SW480 (cell line): Measurements from ENCODE around the gene CDCA3.

Experiments used
- DNase-seq: peaks from one replicate; pipeline ENCODE4 v3.0.0-alpha.2; 2016; ENCODE audit warnings: low spot score

Gene CDCA3

DNA sequence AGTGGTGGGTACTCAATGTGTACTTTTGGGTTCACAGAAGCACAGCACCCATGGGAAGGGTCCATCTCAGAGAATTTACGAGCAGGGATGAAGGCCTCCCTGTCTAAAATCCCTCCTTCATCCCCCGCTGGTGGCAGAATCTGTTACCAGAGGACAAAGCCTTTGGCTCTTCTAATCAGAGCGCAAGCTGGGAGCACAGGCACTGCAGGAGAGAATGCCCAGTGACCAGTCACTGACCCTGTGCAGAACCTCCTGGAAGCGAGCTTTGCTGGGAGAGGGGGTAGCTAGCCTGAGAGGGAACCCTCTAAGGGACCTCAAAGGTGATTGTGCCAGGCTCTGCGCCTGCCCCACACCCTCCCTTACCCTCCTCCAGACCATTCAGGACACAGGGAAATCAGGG is 30.9 kb downstream of the CDCA3 start:
- DNase-seq, result no peak

- no peak for DNase-seq
These were observed 31.7 kb downstream of the CDCA3 start for GRCh38 chr12:6819106-6820030.

GRCh38 chr12:6818645-6819044 is 32.4 kb downstream of the CDCA3 start:
- DNase-seq, result no peak

- no peak for DNase-seq
These were observed 32.9 kb downstream of the CDCA3 start for GRCh38 chr12:6818222-6818621.

DNA sequence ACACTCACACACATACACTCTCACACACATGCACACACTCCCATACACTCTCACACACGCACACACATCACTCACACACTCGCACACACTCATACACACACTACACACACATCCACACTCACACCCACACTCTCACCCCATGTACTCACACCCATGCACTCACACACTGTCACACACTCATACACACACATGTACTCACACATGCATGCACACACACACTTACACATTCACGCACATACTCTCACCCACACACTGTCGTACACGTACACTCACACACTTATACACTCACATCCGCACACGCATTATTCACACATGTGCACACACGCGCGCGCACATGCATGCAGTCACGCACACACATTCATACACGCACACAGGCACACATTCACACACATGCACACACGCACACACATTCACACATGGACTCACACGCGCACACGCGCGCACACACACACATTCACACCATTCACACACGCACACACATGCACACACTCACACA is 33.4 kb downstream of the CDCA3 start:
- DNase-seq, result no peak

DNA sequence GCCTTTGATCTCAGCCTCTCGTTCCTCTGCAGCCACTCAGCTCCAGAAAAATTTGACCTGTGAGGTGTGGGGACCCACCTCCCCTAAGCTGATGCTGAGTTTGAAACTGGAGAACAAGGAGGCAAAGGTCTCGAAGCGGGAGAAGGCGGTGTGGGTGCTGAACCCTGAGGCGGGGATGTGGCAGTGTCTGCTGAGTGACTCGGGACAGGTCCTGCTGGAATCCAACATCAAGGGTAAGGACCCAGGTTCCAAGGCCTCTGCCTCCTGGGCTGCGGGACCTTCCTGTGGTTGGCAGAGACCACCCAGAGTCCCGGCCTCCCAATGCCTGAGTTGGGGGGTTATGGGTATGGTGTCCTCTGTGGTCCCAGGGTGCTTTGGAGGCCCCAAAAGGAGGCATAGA is 34.0 kb downstream of the CDCA3 start:
- DNase-seq, result no peak

DNA sequence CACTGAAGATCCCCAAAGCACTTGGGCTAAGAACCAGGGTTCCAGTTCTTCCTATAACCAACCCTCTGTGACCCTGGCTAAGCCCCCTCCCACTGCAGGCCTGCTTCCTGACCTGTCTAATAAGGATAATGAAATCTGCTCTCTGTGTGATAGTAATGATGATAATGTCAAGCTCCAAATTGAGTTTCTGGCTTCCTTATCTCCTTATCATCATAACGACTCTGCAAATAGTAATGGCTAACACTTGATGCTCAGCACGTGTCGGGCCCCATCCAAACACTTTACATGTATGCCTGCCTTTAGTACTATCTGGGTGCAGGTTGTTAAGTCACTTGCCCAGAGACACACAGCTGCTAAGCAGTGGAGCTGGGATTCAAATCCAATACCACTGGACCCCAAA is 34.5 kb downstream of the CDCA3 start:
- no peak for DNase-seq

GRCh38 chr12:6813363-6813762 is 37.7 kb downstream of the CDCA3 start:
- DNase-seq, result no peak

DNA sequence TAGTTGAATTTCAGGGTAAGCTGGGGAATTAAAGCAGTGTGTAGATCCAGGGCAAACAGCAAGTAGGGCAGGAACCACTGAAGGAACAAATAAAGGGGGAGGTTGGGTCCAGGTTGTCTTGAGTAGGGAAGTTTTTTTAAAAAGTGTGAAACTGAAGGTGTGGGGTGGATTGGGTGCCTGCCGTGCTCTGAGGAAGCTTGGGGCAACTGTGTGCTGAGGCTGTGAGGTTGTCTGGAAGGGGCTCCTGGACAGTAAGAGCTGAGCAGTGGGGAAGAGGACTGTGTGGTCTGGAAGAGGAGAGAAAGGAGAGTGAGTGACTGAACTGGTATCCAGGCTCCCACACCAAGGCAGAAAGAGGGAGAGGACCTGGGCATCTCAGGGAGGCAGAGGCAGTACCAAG is 40.3 kb downstream of the CDCA3 start:
- DNase-seq, result no peak

DNA sequence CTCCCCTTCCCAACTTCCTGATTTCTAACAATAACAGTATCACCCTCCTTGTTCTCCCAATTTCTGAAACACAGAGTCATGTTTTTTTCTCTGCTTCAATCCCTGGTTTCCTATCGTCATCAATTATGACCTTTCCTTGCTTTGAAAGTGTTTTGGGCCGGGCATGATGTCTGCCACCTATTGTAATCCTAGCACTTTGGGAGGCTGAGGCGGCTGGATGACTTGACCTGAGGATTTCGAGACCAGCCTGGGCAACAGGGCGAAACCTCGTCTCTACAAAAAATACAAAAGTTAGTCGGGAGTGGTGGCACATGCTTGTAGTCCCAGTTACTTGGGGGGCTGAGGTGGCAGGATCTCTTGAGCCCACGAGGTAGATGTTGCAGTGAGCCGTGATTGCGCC is 42.0 kb downstream of the CDCA3 start:
- DNase-seq, result no peak

- peak; percentile 75 for DNase-seq
These were observed 43.9 kb downstream of the CDCA3 start for GRCh38 chr12:6807170-6807569.

DNA sequence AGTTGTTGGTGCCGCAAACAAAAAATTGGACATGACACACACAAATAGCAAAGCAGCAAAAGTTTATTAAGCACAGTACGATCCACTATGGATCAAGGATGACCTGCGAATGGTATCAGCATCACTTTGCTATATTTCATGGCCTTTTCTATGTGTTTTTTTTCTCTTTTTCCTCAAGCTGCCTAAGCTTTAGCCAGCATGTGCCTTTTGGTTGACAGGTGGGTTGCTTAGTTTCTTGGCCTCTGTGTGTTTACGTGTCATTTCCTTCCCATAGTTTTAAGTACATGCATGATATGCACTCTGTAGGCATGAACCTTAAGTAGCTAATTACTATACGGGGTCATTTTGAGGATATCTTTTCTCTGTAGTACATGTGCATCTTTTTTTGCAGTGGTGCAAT is 51.9 kb downstream of the CDCA3 start:
- DNase-seq, result no peak
